Activated CD4-positive, alpha-beta T cell treated with anti-CD3 and anti-CD28 coated beads for 24 hours (primary cell): ENCODE measurements around the gene N4BP3.
"Not testable (repeated sequence)": the region's sequence is repeated elsewhere in the genome, so short reads cannot be mapped to it uniquely, and the experiment has no call there.

Source experiments
- DNase-seq, 2 donors: peaks; one replicate each; pipeline ENCODE4 v3.0.0-alpha.2; 2020; ENCODE audit warnings: low read depth in 2 of 2

Gene N4BP3

DNA sequence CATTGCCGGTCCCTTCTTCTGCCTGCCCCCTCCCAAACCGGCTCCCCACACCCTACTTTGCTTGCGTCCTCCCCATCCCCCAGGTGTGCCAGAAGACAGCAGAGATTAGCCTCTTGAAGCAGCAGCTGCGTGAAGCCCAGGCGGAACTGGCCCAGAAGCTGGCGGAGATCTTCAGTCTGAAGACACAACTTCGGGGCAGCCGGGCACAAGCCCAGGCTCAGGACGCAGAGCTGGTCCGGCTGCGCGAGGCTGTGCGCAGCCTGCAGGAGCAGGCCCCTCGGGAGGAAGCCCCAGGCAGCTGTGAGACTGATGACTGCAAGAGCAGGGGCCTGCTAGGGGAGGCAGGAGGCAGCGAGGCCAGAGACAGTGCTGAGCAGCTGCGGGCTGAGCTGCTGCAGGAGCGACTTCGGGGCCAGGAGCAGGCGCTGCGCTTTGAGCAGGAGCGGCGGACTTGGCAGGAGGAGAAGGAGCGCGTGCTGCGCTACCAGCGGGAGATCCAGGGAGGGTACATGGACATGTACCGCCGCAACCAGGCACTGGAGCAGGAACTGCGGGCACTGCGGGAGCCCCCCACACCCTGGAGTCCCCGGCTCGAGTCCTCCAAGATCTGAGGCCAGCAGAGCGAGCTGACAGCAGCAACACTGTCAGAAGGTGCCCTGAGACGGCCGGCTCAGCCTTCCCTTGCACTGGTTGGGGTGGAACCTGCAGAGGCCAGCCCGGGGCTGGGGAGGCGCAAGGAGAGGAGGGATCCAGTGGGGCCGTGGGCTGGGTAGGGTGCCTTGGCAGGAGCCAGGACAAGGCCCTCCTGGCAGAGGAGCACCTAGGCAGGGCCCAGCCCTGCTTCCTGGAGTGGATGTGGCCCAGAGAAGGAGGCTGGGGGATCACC lies 8.3 kb downstream of the N4BP3 start:
- no peak for DNase-seq

DNA sequence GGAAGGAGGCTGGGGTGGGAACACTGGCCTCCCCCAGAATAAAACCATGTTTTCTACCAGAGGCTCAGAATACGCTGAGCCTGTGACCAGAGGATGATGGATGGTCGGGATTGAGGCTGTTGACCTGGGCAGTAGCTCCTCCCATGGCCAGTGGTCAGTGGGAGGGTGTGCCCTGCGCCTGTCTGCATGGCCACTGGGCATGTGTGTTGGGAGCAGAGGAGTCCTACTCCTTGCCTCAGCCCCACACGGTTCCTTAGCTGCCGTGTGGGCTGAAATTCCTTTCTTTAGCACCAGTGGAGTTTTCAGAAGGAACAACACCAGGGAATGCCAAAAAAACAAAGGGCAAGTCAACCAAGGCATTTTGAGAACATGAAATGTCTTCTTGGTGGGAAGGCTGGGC lies 9.0 kb downstream of the N4BP3 start:
- DNase-seq = no peak

DNA sequence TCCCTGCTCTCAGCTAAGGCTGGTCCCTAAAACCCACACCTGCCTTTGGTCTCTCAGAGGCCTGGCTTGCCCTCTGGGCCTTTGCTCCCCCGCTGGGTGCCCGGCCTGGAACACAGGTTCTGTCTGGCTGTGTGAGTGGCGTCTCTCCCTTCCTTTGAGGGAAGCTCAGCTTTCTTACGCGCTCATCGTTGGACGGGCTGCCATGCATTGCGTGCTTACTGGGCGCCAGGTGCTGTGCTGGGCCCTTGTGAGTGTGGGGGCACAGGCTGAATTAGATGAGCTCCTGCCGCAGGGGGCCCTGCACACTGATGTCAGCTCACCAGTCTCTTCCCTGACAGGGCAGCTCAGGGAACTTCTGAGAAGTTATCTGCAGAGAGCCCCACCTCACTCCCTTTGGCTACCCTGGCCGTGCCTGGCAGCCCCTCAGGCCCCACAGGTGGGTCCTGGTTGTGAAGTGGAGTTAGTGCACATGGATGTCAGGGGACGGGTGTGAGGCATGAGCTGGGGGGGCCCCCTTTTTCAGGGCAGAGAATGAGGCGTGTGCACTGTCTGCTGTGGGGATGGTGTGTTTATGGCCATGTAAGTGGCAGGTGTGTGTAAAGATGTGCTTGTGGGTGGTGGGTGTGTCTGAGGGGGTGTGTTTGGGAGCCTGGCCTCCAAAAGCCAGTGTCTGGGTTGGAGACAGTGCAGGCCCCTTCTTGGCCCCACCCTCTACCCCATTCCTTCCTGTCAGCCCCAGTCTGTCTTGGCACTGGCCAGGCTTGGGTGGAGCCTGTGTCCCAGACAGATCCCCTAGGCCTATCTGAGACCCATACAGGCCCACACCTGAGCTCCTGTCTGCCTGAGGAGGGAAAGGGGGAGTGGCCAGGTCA lies 10.0 kb downstream of the N4BP3 start:
- no peak for DNase-seq

GRCh38 chr5:178123966-178124925 lies 10.9 kb downstream of the N4BP3 start:
- no peak for DNase-seq

DNA sequence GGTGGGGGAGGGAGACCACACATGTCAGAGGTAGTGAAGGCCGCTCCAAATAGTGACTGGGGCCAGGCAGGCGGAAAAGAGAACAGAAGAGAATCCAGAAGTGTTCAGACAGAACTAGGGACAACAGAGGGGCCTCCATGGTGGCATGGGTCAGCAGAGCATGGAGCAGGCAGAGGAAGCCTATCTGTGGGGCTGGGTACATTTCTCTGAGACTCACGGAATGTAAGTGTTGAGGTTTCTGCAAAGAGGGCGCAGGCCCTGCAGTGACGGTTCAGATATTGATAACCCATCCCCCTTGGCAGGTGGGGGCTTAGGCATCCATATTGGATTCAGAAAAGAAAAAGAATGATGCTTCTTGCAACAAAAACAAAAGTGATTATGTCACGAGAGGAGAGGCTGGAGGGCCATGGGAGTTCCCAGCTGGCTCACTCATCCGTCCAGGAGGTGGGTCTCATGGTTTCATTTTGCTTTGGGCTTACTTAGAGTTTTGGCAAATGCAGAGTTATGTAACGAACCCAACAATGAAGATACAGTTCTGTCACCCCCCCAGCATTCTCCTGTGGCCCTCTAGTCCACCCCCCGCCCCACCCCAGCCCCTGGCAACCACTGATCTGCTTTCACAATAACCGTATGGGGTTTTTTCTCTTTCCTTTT lies 12.0 kb downstream of the N4BP3 start:
- DNase-seq = no peak

DNA sequence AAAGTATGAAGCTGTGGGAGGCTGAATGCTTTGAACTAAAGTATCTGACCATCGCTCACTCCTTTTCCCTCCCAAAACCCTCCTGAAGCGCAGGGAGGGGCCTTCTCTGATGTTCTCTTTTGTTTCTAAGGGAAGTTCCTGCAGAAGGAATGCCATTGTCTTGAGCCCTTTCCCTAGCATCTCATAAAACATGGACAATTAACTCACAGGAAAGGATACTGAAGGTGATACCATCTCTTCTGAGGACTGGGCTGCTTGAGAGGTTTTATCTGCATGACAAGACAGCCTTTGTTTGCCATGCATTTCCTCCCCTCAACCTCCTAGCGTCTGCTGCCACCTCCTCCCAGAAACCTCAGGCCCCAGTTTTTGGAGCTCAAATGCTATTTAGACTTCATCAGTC lies 13.2 kb downstream of the N4BP3 start:
- DNase-seq = no peak

DNA sequence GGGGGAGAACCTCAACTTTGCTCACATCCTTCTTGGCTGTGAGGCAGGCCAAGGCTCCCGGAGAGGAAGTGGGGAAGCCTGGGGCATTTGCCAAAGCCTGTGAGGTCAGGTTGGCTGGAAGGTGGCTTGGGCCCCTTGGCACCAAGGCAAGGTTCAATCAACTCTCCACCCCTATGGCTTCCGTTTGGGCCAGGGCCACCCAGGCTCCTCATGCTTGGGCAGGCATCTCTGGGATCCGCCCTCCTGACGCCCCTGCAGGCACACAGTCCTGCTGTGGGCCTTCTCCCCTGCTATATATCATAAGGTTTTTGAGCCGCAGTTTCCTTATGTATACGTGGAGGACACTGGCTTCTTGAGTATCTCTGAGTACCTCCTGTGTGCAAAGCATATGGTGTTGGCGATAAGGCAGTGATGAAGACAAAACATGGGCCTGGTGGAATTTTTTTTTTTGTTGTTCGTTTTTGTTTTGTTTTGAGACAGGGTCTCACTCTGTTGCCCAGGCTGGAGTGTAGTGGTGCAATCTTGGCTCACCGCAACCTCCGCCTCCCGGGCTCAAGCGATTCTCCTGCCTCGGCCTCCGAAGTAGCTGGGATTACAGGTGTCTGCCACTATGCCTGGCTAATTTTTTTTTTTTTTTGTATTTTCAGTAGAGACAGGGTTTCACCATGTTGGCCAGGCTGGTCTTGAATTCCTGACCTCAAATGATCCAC lies 14.1 kb downstream of the N4BP3 start:
- DNase-seq = not testable (repeated sequence)

DNA sequence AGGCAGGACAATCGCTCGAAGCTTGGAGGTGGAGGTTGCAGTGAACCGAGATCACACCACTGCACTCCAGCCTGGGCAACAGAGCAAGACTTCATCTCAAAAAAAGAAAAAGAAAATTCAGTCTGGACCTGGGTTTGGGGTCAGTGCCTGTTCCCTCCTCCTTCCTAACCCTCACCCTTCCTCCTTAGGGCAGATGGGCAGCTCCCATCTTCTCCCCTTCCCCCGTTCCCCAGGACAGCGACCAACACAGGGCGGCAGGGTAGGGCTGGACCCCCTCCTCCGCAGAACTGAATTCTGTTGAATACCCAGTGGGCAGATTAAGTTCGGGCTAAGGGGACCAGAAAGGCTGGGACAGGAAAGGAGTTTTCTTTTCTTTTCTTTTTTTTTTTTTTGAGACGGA lies 16.0 kb downstream of the N4BP3 start:
- no peak for DNase-seq

- DNase-seq = not testable (repeated sequence)
These were observed 16.9 kb downstream of the N4BP3 start for GRCh38 chr5:178130234-178130575.

GRCh38 chr5:178130576-178131445 lies 17.5 kb downstream of the N4BP3 start, which contains the start of gene RMND5B:
Gene RMND5B (plus strand): TSS chr5:178131014. CDS start chr5:178138120, 7,106 bp downstream.
- peak; percentile 74 to 77 for DNase-seq

DNA sequence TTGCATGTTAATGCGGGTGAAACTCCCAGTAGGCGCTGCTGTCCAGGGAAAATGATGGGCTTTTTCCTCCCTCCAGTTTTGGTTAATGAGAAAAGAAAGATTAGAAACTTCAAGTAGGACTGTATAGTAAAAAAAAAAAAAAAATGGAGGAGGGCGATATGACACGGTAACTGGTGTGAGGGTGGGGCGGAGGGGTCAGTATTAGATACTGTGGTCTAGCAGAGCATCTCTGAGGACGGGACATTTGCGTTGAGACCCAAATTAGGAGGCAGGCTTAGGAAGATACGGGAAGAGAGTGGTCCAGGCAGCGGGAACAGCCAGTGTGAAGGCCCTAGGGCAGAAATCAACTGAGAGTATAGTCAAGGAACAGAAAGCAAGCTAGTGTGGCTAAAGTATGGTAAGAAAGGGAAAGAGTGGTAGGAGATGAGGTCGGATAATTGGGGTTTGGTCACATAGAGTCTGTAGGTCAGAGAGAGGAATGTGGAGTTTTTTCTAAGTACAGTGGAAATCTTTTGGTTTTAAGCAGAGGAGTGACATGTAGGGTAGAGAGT lies 18.2 kb downstream of the N4BP3 start:
- DNase-seq = no peak

GRCh38 chr5:178136990-178137389 lies 23.7 kb downstream of the N4BP3 start:
- no peak for DNase-seq

DNA sequence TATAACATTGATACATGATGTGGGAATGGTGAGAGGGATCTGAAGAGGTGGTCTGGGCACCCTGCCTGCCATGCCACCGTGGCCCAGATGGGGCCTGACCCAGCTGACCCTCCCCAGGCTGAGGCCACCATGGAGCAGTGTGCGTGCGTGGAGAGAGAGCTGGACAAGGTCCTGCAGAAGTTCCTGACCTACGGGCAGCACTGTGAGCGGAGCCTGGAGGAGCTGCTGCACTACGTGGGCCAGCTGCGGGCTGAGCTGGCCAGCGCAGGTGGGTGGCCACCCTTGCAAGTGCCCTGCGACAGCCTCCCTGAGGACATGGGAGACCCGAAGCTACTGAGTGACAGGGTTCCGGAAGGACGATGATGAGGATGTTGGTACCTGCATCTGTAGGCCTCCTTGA lies 24.7 kb downstream of the N4BP3 start:
- no peak for DNase-seq

- no peak for DNase-seq
These were observed 28.2 kb downstream of the N4BP3 start for GRCh38 chr5:178141550-178141949.

- DNase-seq = no peak
These were observed 29.3 kb downstream of the N4BP3 start for GRCh38 chr5:178142642-178143041.

- no peak for DNase-seq
These were observed 29.9 kb downstream of the N4BP3 start for GRCh38 chr5:178143246-178143645.

GRCh38 chr5:178143901-178144300 lies 30.6 kb downstream of the N4BP3 start:
- no peak for DNase-seq

GRCh38 chr5:178145965-178146820 lies 32.9 kb downstream of the N4BP3 start:
- peak; percentile 52 to 58 for DNase-seq
